HG02588 (cell line): ENCODE data around the gene ARHGAP26.
A peak's percentile ranks its signal among the peaks of the same experiment; 100 is the strongest.

Source experiments
- ATAC-seq: cut with Tn5 transposase; IDR thresholded peaks from one replicate; pipeline ENCODE4 v1.9.1; 2021; ENCODE audit warnings: mild to moderate bottlenecking, moderate library complexity; ENCODE audit not compliant: unreplicated experiment

Gene ARHGAP26

GRCh38 chr5:142896325-142897007 is 126.3 kb downstream of the ARHGAP26 start:
- no peak for ATAC-seq

GRCh38 chr5:142897328-142897727 is 127.2 kb downstream of the ARHGAP26 start:
- no peak for ATAC-seq

DNA sequence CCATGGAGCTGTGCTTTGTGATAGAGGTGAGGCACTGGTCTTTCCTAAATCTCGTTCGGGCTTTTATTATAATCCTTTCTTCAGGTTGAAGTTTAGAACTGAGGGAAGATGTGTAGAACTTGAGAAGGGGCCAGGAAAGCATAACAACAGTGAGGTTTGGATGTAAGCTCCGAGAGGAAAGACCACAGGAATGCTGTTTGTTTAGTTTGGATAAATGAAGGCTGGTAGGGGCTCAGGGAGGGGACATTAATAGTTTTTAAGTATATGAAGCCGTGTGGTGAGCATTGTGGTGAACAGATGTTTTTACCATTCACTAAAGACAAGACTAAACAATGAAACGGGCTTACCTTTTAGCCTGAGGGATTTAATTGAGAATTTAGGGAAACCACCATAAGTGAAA is 130.8 kb downstream of the ARHGAP26 start:
- ATAC-seq: no peak

- ATAC-seq: no peak
Observed at GRCh38 chr5:142901476-142902185, 131.5 kb downstream of the ARHGAP26 start.

DNA sequence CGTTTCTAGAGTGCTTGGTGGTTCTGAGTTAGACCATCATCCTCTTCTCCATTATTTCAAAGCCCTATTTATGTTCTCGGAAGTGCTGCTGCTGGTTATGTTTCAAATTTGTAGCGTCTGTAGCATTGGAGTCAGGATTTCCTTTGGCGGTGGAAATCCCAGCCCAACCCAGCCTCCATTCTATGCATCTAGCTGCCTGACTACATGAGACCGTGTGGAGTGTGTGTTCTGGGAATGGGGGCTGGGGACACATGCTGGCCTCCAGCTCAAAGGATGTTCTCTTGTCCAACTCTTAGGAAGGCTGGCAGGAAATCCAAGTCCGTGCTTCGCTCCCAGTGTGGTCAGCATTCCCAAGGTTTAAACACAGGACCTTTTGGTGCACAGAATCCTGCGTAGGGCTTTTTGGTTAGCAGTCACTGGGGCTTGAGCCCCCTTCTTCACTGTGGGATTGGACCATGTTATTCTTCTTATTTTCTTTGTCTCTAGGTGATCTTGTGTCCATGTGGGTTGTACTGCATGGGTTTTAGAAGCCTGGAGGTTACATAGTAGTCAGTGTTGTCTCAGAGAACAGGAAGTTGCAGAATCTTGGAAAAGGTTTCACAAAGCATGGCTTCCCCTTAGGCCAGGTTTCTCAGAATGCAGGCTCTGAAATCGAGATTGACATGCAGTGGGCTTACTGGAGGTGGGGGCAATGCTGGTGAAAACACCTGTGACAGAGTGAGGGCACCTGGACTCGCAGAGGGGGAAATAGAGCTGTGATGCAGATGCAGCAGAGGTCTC is 132.2 kb downstream of the ARHGAP26 start:
- ATAC-seq: no peak

- no peak for ATAC-seq
Observed at GRCh38 chr5:142904416-142904815, 134.2 kb downstream of the ARHGAP26 start.

- ATAC-seq: no peak
Observed at GRCh38 chr5:142905348-142905747, 135.2 kb downstream of the ARHGAP26 start.

GRCh38 chr5:142906863-142907671 is 136.9 kb downstream of the ARHGAP26 start:
- ATAC-seq: no peak

- ATAC-seq: no peak
Observed at GRCh38 chr5:142908659-142909058, 138.5 kb downstream of the ARHGAP26 start.

DNA sequence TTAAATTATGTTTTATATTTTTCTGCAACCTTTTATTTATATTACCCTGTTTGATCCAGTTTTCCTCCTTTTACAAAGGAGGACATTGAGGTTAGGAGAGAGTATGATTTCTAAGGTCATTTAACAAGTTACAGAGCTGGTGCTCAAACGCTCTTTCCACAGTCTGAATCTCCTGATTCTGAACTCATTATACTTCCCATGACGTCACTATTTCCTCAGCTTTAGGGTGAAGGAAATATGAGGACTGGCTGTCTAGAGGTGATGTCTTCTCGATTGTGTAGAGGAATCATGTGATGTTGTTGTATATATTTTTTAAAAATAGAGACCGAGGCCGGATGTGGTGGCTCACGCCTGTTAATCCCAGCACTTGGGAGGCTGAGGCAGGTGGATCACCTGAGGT is 140.0 kb downstream of the ARHGAP26 start:
- no peak for ATAC-seq

DNA sequence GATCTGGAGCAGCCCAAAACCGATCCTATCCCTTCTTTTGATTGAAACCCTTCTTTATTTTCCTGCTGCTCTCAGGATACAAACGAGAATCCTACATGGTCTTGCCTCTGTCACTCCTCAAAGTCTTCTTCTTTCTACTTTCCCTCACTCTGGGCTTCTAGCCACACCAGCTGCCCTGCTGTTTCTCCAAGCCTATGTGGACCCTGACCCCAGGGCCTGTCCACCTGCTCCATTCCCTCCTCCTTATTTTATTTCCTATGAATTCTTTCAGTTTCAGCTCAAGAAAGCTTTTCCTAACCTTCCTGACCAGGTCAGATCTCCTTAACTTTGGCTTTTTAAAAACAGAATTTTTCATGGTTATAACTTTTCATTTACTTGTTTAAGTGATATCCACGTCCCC is 141.0 kb downstream of the ARHGAP26 start:
- no peak for ATAC-seq

DNA sequence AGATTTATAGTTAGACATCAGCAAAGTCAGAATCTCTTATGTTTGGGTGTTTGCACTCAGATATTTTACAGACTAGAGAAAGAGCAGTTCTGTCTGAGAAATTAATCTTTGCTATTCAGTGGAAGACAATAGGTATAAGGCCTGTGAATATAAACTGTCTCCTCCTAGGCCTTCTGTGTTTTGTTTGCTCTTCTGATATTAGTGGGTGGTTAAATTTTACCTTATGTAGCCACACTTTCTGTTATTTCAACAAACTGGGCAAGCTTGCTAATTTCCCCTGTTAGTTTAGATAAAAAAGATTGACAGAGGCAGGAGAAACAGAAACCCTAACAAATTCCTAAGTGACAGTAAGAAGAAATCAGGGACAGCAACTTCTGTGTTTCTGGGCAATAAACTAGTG is 141.6 kb downstream of the ARHGAP26 start:
- no peak for ATAC-seq

DNA sequence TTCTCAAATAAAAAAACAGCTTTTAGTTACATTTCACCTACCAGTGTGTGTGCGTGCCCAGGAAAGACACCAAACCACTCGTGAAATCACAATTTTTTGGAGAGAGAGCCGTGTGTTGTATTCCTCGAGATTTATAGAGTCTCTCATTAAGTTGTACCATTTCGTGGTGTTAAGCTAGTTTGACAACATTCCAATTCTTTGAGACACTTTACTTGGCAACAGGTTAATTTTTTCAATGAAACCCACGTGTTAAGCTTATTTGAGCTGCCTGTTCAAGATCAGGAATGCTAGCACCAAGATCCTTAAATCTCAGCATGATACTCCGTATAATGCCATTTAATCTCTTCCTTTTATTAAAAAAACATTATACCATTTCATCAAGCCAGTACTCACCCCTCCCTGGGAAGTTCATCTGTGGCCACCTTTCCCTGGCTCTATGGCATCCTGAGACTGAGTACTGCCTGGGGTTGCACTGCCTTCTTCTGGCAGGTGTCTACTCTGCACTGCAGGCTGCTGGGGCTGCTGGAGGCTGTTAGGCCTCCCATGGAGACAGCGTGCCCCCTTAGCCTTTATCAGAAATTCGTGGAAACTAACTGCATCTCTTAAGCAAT is 143.7 kb downstream of the ARHGAP26 start:
- no peak for ATAC-seq

GRCh38 chr5:142915038-142915437 is 144.9 kb downstream of the ARHGAP26 start:
- ATAC-seq: no peak

DNA sequence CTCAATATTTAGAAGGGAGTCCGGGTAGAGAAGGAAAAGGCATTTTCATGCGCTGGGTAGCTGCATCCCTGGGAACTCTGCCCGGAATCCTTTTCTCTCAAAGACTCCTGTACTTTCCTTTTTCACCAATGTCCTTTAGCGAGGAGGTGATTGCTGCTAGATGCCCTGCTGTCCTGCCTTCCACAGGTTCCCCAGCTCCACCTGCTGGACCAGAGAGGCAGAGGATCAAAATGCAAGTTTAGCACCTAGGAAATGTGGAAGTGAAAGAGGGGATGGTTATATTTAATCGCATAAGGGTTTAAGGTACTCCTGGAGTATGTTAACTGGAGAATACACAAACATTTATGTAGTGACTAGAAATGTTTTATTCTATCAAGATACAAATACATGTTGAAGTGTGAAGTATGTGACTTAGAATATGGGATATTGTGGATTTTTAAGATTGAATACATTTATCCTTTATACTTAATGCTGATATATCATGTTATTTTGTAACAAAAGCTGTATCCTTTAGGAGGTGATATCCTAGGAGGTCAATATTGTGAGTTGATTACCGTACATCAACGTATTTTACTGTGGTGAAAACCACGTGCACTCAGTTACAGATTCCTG is 145.7 kb downstream of the ARHGAP26 start:
- peak; percentile 58 for ATAC-seq

DNA sequence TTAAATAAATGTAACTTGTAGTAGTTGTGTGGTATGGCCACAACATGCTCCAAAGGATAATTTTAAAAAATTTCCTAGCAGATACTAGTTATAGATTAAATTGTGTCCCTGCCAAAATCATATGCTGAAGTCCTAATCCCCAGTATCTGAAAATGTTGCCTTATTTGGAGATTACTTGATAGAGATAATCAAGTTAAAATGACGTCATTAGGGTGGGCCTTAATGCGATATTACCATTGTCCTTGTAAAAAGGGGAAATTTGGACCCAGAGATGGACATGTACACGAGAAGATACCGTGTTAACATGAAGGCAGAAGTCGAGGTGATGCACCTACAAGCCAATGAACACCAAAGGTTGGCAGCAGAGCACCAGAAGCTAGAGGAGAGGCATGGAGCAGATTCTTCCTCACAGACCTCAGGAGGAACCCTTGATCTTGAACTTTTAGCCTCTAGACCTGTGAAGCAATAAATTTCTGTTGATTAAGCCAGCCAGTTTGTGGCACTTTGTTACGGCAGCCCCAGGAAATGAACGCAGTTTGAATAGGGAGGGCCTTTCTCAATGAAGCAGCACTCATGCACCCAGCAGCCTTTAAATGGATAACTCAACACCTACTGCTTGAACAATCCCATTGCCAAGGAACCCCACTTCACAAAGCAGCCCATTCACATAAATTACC is 148.9 kb downstream of the ARHGAP26 start:
- ATAC-seq: no peak

DNA sequence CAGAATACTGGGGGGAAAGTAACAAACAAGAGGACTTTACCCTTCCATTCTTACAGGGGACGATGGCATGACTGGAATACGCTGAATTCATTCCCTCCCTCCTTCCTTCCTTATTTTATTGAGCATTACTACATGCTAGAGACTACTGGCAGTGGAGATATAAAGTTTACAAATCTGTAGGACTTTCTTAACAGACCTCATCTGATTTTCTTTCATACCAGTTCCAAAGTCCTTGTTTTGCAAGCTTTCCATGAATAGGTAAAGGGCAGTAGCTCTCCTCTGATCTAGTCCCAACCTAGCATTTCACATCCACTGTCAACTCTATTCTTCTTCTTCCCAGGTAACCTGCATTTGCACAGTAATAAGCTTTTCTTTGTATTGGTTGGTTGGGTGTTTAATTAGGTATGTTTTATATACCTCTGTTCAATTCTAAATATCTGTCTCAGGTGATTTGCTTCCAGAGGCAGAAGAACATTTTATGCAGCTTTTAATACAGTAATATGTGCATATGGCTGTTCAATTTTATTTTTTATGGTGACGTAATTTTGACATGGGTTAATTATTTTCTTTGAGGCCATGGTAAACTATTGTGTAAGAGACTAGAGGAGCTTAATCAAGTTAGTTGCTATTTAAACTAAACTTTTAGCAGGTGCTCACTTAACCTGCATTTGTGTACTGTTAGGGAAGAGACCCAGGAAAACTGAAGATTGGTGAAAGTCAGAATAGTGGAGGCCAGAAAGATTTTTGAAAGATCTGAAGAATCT is 150.9 kb downstream of the ARHGAP26 start:
- no peak for ATAC-seq

GRCh38 chr5:142922223-142922952 is 152.2 kb downstream of the ARHGAP26 start:
- ATAC-seq: no peak
